SK-N-MC (cell line): ENCODE results near the gene HDAC4.

Source experiments
- EZH2 ChIP-seq: fragments of 200-600 bp; sonication (generic); IDR thresholded peaks from one replicate; pipeline ENCODE4 v1.6.1; 2017; ENCODE audit warnings: antibody characterized with exemption
- POLR2AphosphoS5 ChIP-seq: IDR thresholded peaks from 2 replicates; pipeline ENCODE4 v1.6.1; 2012; ENCODE audit warnings: mild to moderate bottlenecking, low read depth, low read length, borderline replicate concordance

GRCh38 chr2:239259173-239259572 is 141.6 kb downstream of the HDAC4 start:
- TF ChIP-seq POLR2AphosphoS5 (no peak), EZH2 (no peak)
